IMR-90 (cell line): ENCODE results near the gene LPO. TPM values are rescaled to one million over a fixed set of nuclear protein-coding genes. Genes with fewer than 3 reads are reported as not detected.

Experiments used
- ATAC-seq: fragments of 200-7000 bp; cut with Tn5 transposase; 2 replicates; pipeline ENCODE4 v1.9.1; 2020; ENCODE audit warnings: low read depth, mild to moderate bottlenecking, moderate library complexity
- BruUV-seq: library from RNA; stranded (reverse); fragments of 400-500 nt; replicated peaks from 2 replicates; lab custom pipeline; 2021; lab: Mats Ljungman, UMichigan
- CTCF ChIA-PET: fragments of 300-600 bp; formaldehyde crosslinking; extraction: SDS; loops from one replicate; lab custom pipeline; 2021; ENCODE audit warnings: antibody characterized with exemption; lab: Yijun Ruan, JAX
- POLR2A ChIA-PET: fragments of 300-600 bp; sonication (Branson Sonifier 250); formaldehyde crosslinking; loops from one replicate; lab custom pipeline; 2022; ENCODE audit warnings: antibody characterized with exemption; ENCODE audit not compliant: unreplicated experiment; lab: Charles Lee
- DNase-seq: peaks from one replicate; pipeline ENCODE4 v3.0.0; 2013
- H2AFZ ChIP-seq: replicated peaks from 2 replicates; pipeline ENCODE3; 2013; ENCODE audit warnings: low read length, mild to moderate bottlenecking; ENCODE audit not compliant: poor library complexity
- H2AK5ac ChIP-seq: 2 replicates; pipeline ENCODE4 v1.6.1; 2013; ENCODE audit warnings: low read depth, low read length, inconsistent platforms
- H2AK9ac ChIP-seq: replicated peaks from 2 replicates; pipeline ENCODE3; 2013; ENCODE audit warnings: mild to moderate bottlenecking, low read depth, low read length, moderate library complexity; ENCODE audit not compliant: poor library complexity
- H2BK120ac ChIP-seq: 2 replicates; pipeline ENCODE4 v1.6.1; 2013; ENCODE audit warnings: low read depth, low read length, inconsistent platforms
- H2BK15ac ChIP-seq: 3 replicates; pipeline ENCODE4 v1.6.1; 2013; ENCODE audit warnings: low read depth, low read length, inconsistent platforms
- H2BK20ac ChIP-seq: 2 replicates; pipeline ENCODE4 v1.6.1; 2013; ENCODE audit warnings: low read depth, mild to moderate bottlenecking, inconsistent platforms, low read length, moderate library complexity
- H2BK5ac ChIP-seq: 2 replicates; pipeline ENCODE4 v1.6.1; 2013; ENCODE audit warnings: mild to moderate bottlenecking, low read depth, low read length, inconsistent platforms; ENCODE audit not compliant: poor library complexity, severe bottlenecking
- H3K14ac ChIP-seq: replicated peaks from 2 replicates; pipeline ENCODE4 v1.6.1; 2013; ENCODE audit warnings: low read depth, low read length, inconsistent platforms
- H3K18ac ChIP-seq: 2 replicates; pipeline ENCODE4 v1.6.1; 2013; ENCODE audit warnings: low read depth, low read length, control low read depth
- H3K23ac ChIP-seq: 2 replicates; pipeline ENCODE4 v1.6.1; 2013; ENCODE audit warnings: low read depth, low read length, inconsistent platforms
- H3K27ac ChIP-seq: 2 replicates; pipeline ENCODE4 v1.5.1; 2013; ENCODE audit warnings: mild to moderate bottlenecking, control low read depth, low read length; ENCODE audit not compliant: insufficient read depth
- H3K27me3 ChIP-seq: 2 replicates; pipeline ENCODE4 v1.6.1; 2013; ENCODE audit warnings: low read length; ENCODE audit not compliant: control insufficient read depth, insufficient read depth
- H3K36me3 ChIP-seq: 2 replicates; pipeline ENCODE4 v1.6.1; 2013; ENCODE audit warnings: low read length, mixed read lengths; ENCODE audit not compliant: control insufficient read depth, insufficient read depth
- H3K4ac ChIP-seq: 2 replicates; pipeline ENCODE4 v1.6.1; 2013; ENCODE audit warnings: low read depth, low read length, inconsistent platforms
- H3K4me1 ChIP-seq: 2 replicates; pipeline ENCODE4 v1.6.1; 2013; ENCODE audit warnings: low read length, mixed read lengths; ENCODE audit not compliant: control insufficient read depth, insufficient read depth
- H3K4me2 ChIP-seq: 2 replicates; pipeline ENCODE4 v1.6.1; 2013; ENCODE audit warnings: low read depth, mild to moderate bottlenecking, control low read depth, low read length, moderate library complexity
- H3K4me3 ChIP-seq: 2 replicates; pipeline ENCODE4 v1.5.1; 2013; ENCODE audit warnings: low read depth, mild to moderate bottlenecking, control low read depth, low read length, moderate library complexity; ENCODE audit not compliant: insufficient read depth
- H3K56ac ChIP-seq: 2 replicates; pipeline ENCODE4 v1.6.1; 2013; ENCODE audit warnings: low read length, inconsistent platforms; ENCODE audit not compliant: insufficient read depth; ENCODE audit errors: extremely low read depth
- H3K79me1 ChIP-seq, 2 experiments: 2 replicates each; pipeline ENCODE4 v1.6.1; 2013; ENCODE audit warnings: low read length in 2 of 2, inconsistent platforms in 1 of 2, low read depth in 1 of 2
- H3K9ac ChIP-seq: 2 replicates; pipeline ENCODE4 v1.6.1; 2013; ENCODE audit warnings: low read depth, low read length, control low read depth
- H3K9me1 ChIP-seq: 2 replicates; pipeline ENCODE4 v1.6.1; 2013; ENCODE audit warnings: low read length, inconsistent platforms; ENCODE audit not compliant: insufficient read depth
- H3K9me3 ChIP-seq: 2 replicates; pipeline ENCODE4 v1.6.1; 2013; ENCODE audit warnings: low read length; ENCODE audit not compliant: control insufficient read depth, insufficient read depth
- H4K20me1 ChIP-seq: 2 replicates; pipeline ENCODE4 v1.6.1; 2013; ENCODE audit warnings: low read length, inconsistent platforms; ENCODE audit not compliant: insufficient read depth
- H4K5ac ChIP-seq: 2 replicates; pipeline ENCODE4 v1.6.1; 2013; ENCODE audit warnings: mild to moderate bottlenecking, low read depth, low read length, control low read depth
- H4K8ac ChIP-seq, 2 experiments: 2 replicates each; pipeline ENCODE4 v1.6.1; 2013; ENCODE audit warnings: low read depth in 2 of 2, low read length in 2 of 2, control low read depth in 1 of 2, inconsistent platforms in 1 of 2
- H4K91ac ChIP-seq: 2 replicates; pipeline ENCODE4 v1.6.1; 2013; ENCODE audit warnings: low read depth, low read length, inconsistent platforms; ENCODE audit not compliant: insufficient read depth
- BHLHE40 ChIP-seq: fragments of 150-350 bp; IDR thresholded peaks from 2 replicates; pipeline ENCODE4 v1.6.1; 2016; ENCODE audit warnings: mild to moderate bottlenecking, low read depth, low read length
- CEBPB ChIP-seq: IDR thresholded peaks from 2 replicates; pipeline ENCODE4 v1.6.1; 2012; ENCODE audit warnings: low read depth, low read length, improper control_type of control experiment
- CHD1 ChIP-seq: IDR thresholded peaks from 2 replicates; pipeline ENCODE4 v1.6.1; 2012; ENCODE audit warnings: low read depth, low read length, improper control_type of control experiment
- FOS ChIP-seq: fragments of 150-350 bp; IDR thresholded peaks from 2 replicates; pipeline ENCODE4 v1.6.1; 2016; ENCODE audit warnings: low read depth, low read length
- MAZ ChIP-seq: IDR thresholded peaks from 2 replicates; pipeline ENCODE4 v1.6.1; 2012; ENCODE audit warnings: low read depth, mild to moderate bottlenecking, low read length, improper control_type of control experiment, moderate library complexity, borderline replicate concordance
- NFE2L2 ChIP-seq: fragments of 150-350 bp; IDR thresholded peaks from 2 replicates; pipeline ENCODE4 v1.6.1; 2016; ENCODE audit warnings: low read depth, mild to moderate bottlenecking, low read length
- POLR2A ChIP-seq: IDR thresholded peaks from 2 replicates; pipeline ENCODE4 v1.6.1; 2012; ENCODE audit warnings: mild to moderate bottlenecking, low read depth, low read length
- RCOR1 ChIP-seq: IDR thresholded peaks from 2 replicates; pipeline ENCODE4 v1.6.1; 2012; ENCODE audit warnings: mild to moderate bottlenecking, low read length, improper control_type of control experiment; ENCODE audit not compliant: insufficient replicate concordance
- RFX5 ChIP-seq: IDR thresholded peaks from 2 replicates; pipeline ENCODE4 v1.8.0; 2012; ENCODE audit warnings: low read depth, mild to moderate bottlenecking, low read length, moderate library complexity
- SMC3 ChIP-seq: fragments of 150-350 bp; IDR thresholded peaks from 2 replicates; pipeline ENCODE4 v1.6.1; 2016; ENCODE audit warnings: low read depth, mild to moderate bottlenecking, antibody characterized with exemption, low read length, moderate library complexity
- WGBS, 2 experiments: methylation state at CpG; one replicate each; pipeline versions ENCODE4 v1.1.5 to v1.1.7; 2013; ENCODE audit warnings: missing lambda C conversion rate in 2 of 2; ENCODE audit not compliant: insufficient read length in 1 of 2; ENCODE audit errors: extremely low coverage in 2 of 2; 5-methylcytosine and 5-hydroxymethylcytosine counted together
- dilution Hi-C: fragments of 300-500 bp; cut with HindIII; formaldehyde crosslinking; loops from one replicate; pipeline ENCODE4 v1.14.3; 2018; ENCODE audit warnings: low sequenced_read_pairs; ENCODE audit not compliant: unreplicated experiment
- in situ Hi-C: fragments of 300-500 bp; cut with MboI; formaldehyde crosslinking; loops from 3 replicates; pipeline ENCODE4 v1.14.3; 2019; ENCODE audit warnings: low sequenced_read_pairs, inconsistent platforms, mixed read lengths
- intact Hi-C: fragments of 100-400 bp; cut with micrococcal nuclease; formaldehyde crosslinking; loops from 2 replicates; pipeline ENCODE4 v1.10.0; 2022
- polyA plus RNA-seq, 3 experiments: library from polyadenylated mRNA; depleted of rRNA; stranded (reverse); fragments of >200 nt; gene quantifications; 2 replicates each; pipeline ENCODE4 v1.2.3, GENCODE V29; 2012; ENCODE audit warnings: low replicate concordance in 1 of 3
- total RNA-seq: library from RNA; depleted of rRNA; stranded (reverse); fragments of >200 nt; gene quantifications from 2 replicates; pipeline ENCODE4 v1.2.3, GENCODE V29; 2012
- TF ChIP-seq, protein P1 (sequence below): conservative IDR thresholded peaks from 2 replicates; pipeline ENCODE4 v1.5.1; 2012; ENCODE audit warnings: mild to moderate bottlenecking, low read depth, low read length, improper control_type of control experiment
- TF ChIP-seq, protein P2 (sequence below): fragments of 150-350 bp; IDR thresholded peaks from 2 replicates; pipeline ENCODE4 v1.6.1; 2016; ENCODE audit warnings: low read depth, mild to moderate bottlenecking, low read length, moderate library complexity, borderline replicate concordance

LPO gene
- total and polyA plus RNA-seq, 2 of the 4 experiments (the other 2 are of a cell fraction): not detected

DNA sequence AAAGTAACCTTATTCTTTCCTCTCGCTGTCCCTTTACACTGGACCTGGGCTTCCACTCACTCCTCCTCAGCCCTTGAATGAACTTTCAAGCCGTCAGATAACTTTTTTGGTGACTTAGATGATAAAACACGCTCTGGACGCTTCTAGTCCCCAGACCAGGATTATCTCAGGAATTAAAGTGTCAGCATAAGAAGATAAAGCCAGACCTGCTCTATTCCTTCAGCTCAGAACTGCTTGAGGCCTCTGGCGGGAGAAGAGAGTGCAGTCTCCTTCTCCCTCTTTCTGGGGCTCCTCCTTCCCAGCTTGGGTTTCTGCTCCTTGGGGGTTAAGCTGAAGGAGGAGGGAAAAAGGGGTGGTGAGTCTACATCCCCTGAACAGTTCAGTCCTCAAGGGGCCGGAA, 6.6 kb downstream of the LPO start:
- Histone ChIP-seq H2BK15ac (no peak overlapping the region), H3K9ac (no peak overlapping the region), H2AFZ (no peak overlapping the region), H3K9me3 (no peaks in the 10 kb centered on the region), H2BK20ac (no peak overlapping the region), H3K4me3 (no peak overlapping the region), H2BK120ac (no peak overlapping the region), H3K56ac (no peak overlapping the region), H3K18ac (no peak overlapping the region), H4K8ac (no peak overlapping the region), H3K36me3 (no peaks in the 10 kb centered on the region), H2BK5ac (no peak overlapping the region), H3K27me3 (peaks cover 73% of the 10 kb centered on the region), H3K79me1 (no peaks in the 10 kb centered on the region), H4K91ac (no peak overlapping the region), H3K4me1 (no peaks in the 10 kb centered on the region), H3K4me2 (no peak overlapping the region), H2AK9ac (no peak overlapping the region), H3K9me1 (no peaks in the 10 kb centered on the region), H3K23ac (no peak overlapping the region), H2AK5ac (no peak overlapping the region), H3K4ac (no peak overlapping the region), H3K14ac (no peak overlapping the region), H4K20me1 (no peaks in the 10 kb centered on the region), H3K27ac (no peak overlapping the region), H4K5ac (no peak overlapping the region)
- DNase-seq (no peak), ATAC-seq (no peak)
- no CpG with 5 or more reads among the region's 6 CpGs for WGBS, 2 experiments
- dilution Hi-C loops: no loop called here
- BruUV-seq: no TSS peak
- TF ChIP-seq RFX5: no peak
- no peak for TF ChIP-seq FOS
- no peak for TF ChIP-seq CHD1
- TF ChIP-seq RCOR1: no peak
- no peak for TF ChIP-seq BHLHE40
- TF ChIP-seq SMC3: no peak
- TF ChIP-seq, protein P1, sequence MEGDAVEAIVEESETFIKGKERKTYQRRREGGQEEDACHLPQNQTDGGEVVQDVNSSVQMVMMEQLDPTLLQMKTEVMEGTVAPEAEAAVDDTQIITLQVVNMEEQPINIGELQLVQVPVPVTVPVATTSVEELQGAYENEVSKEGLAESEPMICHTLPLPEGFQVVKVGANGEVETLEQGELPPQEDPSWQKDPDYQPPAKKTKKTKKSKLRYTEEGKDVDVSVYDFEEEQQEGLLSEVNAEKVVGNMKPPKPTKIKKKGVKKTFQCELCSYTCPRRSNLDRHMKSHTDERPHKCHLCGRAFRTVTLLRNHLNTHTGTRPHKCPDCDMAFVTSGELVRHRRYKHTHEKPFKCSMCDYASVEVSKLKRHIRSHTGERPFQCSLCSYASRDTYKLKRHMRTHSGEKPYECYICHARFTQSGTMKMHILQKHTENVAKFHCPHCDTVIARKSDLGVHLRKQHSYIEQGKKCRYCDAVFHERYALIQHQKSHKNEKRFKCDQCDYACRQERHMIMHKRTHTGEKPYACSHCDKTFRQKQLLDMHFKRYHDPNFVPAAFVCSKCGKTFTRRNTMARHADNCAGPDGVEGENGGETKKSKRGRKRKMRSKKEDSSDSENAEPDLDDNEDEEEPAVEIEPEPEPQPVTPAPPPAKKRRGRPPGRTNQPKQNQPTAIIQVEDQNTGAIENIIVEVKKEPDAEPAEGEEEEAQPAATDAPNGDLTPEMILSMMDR: no peak
- no peak for TF ChIP-seq CEBPB
- TF ChIP-seq, protein P2, sequence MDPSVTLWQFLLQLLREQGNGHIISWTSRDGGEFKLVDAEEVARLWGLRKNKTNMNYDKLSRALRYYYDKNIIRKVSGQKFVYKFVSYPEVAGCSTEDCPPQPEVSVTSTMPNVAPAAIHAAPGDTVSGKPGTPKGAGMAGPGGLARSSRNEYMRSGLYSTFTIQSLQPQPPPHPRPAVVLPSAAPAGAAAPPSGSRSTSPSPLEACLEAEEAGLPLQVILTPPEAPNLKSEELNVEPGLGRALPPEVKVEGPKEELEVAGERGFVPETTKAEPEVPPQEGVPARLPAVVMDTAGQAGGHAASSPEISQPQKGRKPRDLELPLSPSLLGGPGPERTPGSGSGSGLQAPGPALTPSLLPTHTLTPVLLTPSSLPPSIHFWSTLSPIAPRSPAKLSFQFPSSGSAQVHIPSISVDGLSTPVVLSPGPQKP: no peak
- TF ChIP-seq POLR2A: no peak
- TF ChIP-seq NFE2L2: no peak
- TF ChIP-seq MAZ: no peak
- intact Hi-C loops: no loop called here
- in situ Hi-C loops: no loop called here
- POLR2A ChIA-PET: no interaction called here
- CTCF ChIA-PET: no interaction called here
